Measurements from ENCODE around the gene ADGRD1.

DNA sequence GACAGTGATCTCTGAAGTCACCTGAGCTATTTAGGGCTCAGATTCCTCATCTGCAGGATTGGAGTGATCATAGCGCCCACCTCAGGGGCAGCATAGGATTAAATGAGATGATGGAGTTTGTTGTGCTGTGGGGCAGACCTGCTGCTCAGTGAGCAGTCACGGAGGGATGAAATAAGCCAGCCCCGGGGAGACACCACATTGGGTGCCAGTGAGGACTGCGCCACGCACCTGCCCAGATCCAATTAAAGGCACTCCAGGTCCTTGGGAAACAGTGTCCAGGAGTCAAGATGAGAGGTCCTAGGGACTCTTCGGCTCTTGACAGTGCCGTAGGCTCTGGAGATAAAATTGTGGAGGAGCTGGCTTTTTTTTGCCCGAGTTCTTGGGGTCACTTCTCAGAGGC lies 166.2 kb downstream of the ADGRD1 start:
- TF ChIP-seq, protein P1, sequence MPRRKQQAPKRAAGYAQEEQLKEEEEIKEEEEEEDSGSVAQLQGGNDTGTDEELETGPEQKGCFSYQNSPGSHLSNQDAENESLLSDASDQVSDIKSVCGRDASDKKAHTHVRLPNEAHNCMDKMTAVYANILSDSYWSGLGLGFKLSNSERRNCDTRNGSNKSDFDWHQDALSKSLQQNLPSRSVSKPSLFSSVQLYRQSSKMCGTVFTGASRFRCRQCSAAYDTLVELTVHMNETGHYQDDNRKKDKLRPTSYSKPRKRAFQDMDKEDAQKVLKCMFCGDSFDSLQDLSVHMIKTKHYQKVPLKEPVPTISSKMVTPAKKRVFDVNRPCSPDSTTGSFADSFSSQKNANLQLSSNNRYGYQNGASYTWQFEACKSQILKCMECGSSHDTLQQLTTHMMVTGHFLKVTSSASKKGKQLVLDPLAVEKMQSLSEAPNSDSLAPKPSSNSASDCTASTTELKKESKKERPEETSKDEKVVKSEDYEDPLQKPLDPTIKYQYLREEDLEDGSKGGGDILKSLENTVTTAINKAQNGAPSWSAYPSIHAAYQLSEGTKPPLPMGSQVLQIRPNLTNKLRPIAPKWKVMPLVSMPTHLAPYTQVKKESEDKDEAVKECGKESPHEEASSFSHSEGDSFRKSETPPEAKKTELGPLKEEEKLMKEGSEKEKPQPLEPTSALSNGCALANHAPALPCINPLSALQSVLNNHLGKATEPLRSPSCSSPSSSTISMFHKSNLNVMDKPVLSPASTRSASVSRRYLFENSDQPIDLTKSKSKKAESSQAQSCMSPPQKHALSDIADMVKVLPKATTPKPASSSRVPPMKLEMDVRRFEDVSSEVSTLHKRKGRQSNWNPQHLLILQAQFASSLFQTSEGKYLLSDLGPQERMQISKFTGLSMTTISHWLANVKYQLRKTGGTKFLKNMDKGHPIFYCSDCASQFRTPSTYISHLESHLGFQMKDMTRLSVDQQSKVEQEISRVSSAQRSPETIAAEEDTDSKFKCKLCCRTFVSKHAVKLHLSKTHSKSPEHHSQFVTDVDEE (CRISPR knock-in tag; IDR thresholded peaks at IDR 0.05), result no peak
- TF ChIP-seq TCF4 (CRISPR knock-in tag; IDR thresholded peaks at IDR 0.05; ENCODE audit: borderline replicate concordance), result no peak
- no peak for TF ChIP-seq BACH2 (CRISPR knock-in tag; IDR thresholded peaks at IDR 0.05; ENCODE audit: borderline replicate concordance)
